ENCODE data around the gene CORO6. TPM values are rescaled to one million over a fixed set of nuclear protein-coding genes. Genes with fewer than 3 reads are reported as not detected.

CORO6 gene
- total and polyA plus RNA-seq, 2 of the 13 experiments (the other 11 are each of a cell fraction or from before 2014, with no cell fraction given): 0.42 to 0.82 TPM

- TF ChIP-seq, protein P1, sequence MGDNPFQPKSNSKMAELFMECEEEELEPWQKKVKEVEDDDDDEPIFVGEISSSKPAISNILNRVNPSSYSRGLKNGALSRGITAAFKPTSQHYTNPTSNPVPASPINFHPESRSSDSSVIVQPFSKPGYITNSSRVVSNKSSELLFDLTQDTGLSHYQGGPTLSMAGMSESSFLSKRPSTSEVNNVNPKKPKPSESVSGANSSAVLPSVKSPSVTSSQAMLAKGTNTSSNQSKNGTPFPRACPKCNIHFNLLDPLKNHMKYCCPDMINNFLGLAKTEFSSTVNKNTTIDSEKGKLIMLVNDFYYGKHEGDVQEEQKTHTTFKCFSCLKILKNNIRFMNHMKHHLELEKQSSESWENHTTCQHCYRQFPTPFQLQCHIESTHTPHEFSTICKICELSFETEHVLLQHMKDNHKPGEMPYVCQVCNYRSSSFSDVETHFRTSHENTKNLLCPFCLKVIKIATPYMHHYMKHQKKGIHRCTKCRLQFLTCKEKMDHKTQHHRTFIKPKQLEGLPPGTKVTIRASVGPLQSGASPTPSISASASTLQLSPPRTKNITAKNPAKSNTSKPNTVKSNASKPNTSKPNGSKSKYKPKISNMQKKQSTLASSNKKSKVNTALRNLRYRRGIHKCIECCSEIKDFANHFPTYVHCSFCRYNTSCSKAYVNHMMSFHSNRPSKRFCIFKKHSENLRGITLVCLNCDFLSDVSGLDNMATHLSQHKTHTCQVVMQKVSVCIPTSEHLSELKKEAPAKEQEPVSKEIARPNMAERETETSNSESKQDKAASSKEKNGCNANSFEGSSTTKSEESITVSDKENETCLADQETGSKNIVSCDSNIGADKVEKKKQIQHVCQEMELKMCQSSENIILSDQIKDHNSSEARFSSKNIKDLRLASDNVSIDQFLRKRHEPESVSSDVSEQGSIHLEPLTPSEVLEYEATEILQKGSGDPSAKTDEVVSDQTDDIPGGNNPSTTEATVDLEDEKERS (CRISPR knock-in tag; IDR thresholded peaks at IDR 0.05): no peak
- TF ChIP-seq HOXA5 (CRISPR knock-in tag; IDR thresholded peaks at IDR 0.05) (peak; percentile 59; the same call in 1 of the 2 replicates), HNF1A (IDR thresholded peaks at IDR 0.05; ENCODE audit: low read depth) (no peak), HNF1A (CRISPR knock-in tag; IDR thresholded peaks at IDR 0.05; ENCODE audit: borderline replicate concordance) (no peak), ZNF816 (CRISPR knock-in tag; IDR thresholded peaks at IDR 0.05; ENCODE audit: borderline replicate concordance) (no peak), HES4 (CRISPR knock-in tag; IDR thresholded peaks at IDR 0.05; ENCODE audit: borderline replicate concordance) (0 out of 2 replicates have a peak, but pooled peaks have one; percentile 40), NFKB2 (CRISPR knock-in tag; IDR thresholded peaks at IDR 0.05; ENCODE audit: borderline replicate concordance) (0 out of 2 replicates have a peak, but pooled peaks have one; percentile 25), RXRA (CRISPR knock-in tag; IDR thresholded peaks at IDR 0.05) (peak; percentile 51), ZNF317 (CRISPR knock-in tag; IDR thresholded peaks at IDR 0.05) (no peak; the same call in 1 of the 2 replicates), DR1 (CRISPR knock-in tag; IDR thresholded peaks at IDR 0.05) (no peak), ZFP82 (CRISPR knock-in tag; IDR thresholded peaks at IDR 0.05; ENCODE audit: borderline replicate concordance) (no peak), CENPX (CRISPR knock-in tag; IDR thresholded peaks at IDR 0.05) (no peak), SMAD1 (CRISPR knock-in tag; IDR thresholded peaks at IDR 0.05; ENCODE audit: borderline replicate concordance, low read depth) (no peak), ATF1 (CRISPR knock-in tag; IDR thresholded peaks at IDR 0.05) (no peak), CREB1 (IDR thresholded peaks at IDR 0.05) (no peak), CREB1 (CRISPR knock-in tag; IDR thresholded peaks at IDR 0.05) (peak; percentile 45; the same call in 1 of the 2 replicates)
- TF ChIP-seq, protein P2, sequence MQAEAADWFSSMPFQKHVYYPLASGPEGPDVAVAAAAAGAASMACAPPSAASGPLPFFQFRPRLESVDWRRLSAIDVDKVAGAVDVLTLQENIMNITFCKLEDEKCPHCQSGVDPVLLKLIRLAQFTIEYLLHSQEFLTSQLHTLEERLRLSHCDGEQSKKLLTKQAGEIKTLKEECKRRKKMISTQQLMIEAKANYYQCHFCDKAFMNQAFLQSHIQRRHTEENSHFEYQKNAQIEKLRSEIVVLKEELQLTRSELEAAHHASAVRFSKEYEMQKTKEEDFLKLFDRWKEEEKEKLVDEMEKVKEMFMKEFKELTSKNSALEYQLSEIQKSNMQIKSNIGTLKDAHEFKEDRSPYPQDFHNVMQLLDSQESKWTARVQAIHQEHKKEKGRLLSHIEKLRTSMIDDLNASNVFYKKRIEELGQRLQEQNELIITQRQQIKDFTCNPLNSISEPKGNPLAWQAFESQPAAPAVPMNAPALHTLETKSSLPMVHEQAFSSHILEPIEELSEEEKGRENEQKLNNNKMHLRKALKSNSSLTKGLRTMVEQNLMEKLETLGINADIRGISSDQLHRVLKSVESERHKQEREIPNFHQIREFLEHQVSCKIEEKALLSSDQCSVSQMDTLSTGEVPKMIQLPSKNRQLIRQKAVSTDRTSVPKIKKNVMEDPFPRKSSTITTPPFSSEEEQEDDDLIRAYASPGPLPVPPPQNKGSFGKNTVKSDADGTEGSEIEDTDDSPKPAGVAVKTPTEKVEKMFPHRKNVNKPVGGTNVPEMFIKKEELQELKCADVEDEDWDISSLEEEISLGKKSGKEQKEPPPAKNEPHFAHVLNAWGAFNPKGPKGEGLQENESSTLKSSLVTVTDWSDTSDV (CRISPR knock-in tag; IDR thresholded peaks at IDR 0.05): no peak
- TF ChIP-seq, protein P3, sequence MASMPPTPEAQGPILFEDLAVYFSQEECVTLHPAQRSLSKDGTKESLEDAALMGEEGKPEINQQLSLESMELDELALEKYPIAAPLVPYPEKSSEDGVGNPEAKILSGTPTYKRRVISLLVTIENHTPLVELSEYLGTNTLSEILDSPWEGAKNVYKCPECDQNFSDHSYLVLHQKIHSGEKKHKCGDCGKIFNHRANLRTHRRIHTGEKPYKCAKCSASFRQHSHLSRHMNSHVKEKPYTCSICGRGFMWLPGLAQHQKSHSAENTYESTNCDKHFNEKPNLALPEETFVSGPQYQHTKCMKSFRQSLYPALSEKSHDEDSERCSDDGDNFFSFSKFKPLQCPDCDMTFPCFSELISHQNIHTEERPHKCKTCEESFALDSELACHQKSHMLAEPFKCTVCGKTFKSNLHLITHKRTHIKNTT (CRISPR knock-in tag; IDR thresholded peaks at IDR 0.05): no peak
Measured at GRCh38 chr17:29591737-29592608, 30.7 kb downstream of the CORO6 start (continued).
